ENCODE measurements around the gene TPM1. TPM values are rescaled to one million over a fixed set of nuclear protein-coding genes. Genes with fewer than 3 reads are reported as not detected.

The TPM1 gene
- total and polyA plus RNA-seq, 2 experiments from 2014 or later = 291 to 353 TPM

DNA sequence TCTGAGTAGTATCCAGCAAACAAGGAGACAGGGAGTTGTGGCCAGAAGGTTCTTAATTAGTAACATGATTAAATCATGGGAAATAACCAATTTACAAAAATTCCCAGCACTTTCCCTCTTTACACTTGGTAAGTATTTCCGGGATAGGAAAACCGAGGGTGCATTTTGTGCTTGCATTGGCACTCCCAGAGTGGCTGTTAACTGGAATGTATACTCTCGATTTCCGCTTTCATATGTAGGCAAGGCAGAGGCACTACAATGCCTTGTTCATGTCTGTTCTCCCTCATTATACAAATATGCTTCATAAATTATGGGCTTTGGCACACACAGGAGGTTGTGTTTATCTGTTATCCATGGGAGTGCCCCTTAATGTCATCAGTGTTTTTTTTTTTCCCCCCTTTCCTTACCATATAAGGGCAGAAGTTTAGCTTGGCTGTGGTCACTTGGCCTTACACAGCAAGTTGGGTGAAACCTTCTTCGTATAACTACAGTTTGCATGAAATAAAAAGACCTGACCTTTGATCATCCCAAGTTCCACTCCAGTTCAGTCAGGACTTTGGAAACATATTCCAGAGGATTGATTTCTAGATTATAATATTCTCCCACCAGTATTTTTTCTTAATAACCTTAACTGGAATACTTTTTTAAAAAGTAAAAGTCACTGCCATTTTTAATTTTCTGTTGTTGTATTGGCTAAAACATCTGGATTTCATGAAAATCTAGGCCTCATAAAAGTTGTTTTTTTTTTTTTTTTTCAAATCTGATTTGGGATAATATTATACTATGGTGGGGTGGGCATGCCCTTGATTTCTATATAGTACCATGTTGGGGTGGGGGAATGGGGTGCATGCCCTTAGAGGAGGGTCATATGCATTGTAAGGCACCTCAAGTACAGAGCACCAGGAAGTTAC is 8.9 kb downstream of the TPM1 start:
- H3K9me3 ChIP-seq (ENCODE audit: low read depth) = no peaks in the 10 kb centered on the region
- peak overlapping the region; percentile 94 for H3K27ac ChIP-seq
- peaks cover 70% of the 10 kb centered on the region for H3K4me1 ChIP-seq (ENCODE audit: insufficient read depth)
- H2AFZ ChIP-seq = no peak overlapping the region
- no peaks in the 10 kb centered on the region for H3K36me3 ChIP-seq (replicated peaks; ENCODE audit: insufficient read depth, low read depth)
- H3K4me2 ChIP-seq = peak overlapping the region; percentile 97
- TF ChIP-seq EZH2phosphoT487 (IDR thresholded peaks at IDR 0.05; ENCODE audit: low read depth, severe bottlenecking, unreplicated experiment) (no peak), EZH2 (IDR thresholded peaks at IDR 0.05; ENCODE audit: borderline replicate concordance) (no peak)
- TF ChIP-seq, protein P1, sequence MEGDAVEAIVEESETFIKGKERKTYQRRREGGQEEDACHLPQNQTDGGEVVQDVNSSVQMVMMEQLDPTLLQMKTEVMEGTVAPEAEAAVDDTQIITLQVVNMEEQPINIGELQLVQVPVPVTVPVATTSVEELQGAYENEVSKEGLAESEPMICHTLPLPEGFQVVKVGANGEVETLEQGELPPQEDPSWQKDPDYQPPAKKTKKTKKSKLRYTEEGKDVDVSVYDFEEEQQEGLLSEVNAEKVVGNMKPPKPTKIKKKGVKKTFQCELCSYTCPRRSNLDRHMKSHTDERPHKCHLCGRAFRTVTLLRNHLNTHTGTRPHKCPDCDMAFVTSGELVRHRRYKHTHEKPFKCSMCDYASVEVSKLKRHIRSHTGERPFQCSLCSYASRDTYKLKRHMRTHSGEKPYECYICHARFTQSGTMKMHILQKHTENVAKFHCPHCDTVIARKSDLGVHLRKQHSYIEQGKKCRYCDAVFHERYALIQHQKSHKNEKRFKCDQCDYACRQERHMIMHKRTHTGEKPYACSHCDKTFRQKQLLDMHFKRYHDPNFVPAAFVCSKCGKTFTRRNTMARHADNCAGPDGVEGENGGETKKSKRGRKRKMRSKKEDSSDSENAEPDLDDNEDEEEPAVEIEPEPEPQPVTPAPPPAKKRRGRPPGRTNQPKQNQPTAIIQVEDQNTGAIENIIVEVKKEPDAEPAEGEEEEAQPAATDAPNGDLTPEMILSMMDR (IDR thresholded peaks at IDR 0.05; ENCODE audit: poor library complexity) = no peak
- H4K20me1 ChIP-seq (ENCODE audit: insufficient read depth, poor library complexity, severe bottlenecking) = no peaks in the 10 kb centered on the region
- DNase-seq (ENCODE audit: low spot score) = peak; percentile 48
- no peaks in the 10 kb centered on the region for H3K27me3 ChIP-seq
- H3K79me2 ChIP-seq = peaks cover 80% of the 10 kb centered on the region
- H3K4me3 ChIP-seq = no peak overlapping the region
- WGBS (ENCODE audit: low lambda C conversion rate, missing lambda C conversion rate) = 41% methylated on average over 5 of the region's 5 CpGs
- H3K9me2 ChIP-seq (replicated peaks; ENCODE audit: insufficient read depth) = no peaks in the 10 kb centered on the region

DNA sequence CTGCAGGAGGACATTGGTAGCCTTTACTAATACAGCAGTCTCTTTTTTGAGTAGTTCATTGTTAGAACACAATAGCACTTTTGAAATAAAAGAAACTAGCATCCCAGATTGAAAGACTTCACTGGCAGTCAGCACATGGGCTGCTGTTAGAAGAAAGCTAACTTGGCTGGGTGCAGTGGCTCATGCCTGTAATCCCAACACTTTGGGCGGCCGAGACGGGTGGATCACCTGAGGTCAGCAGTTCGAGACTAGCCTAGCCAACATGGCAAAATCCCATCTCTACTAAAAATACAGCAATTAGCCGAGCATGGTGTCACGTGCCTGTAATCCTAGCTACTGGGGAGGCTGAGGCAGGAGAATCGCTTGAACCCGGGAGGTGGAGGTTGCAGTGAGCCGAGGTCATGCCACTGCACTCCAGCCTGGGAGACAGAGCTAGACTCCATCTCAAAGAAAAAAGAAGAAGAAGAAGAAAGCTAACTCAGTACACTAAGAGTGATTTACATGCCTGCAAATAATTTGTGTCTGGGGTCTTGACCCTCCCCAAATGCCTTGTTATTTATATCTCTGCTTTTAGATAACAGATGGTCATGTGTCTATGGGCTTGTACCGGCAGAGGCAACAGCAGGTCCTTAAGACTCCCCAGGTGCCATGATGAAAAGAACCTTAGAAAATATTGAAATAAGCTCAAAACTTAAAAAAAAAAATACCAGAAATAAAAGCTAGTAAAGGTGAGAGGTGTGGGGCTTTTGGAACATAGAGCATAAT is 9.7 kb downstream of the TPM1 start:
- Histone ChIP-seq H3K4me1 (ENCODE audit: insufficient read depth) (peaks cover 70% of the 10 kb centered on the region), H4K20me1 (ENCODE audit: insufficient read depth, poor library complexity, severe bottlenecking) (peaks cover 3% of the 10 kb centered on the region), H3K4me3 (no peak overlapping the region), H3K79me2 (peaks cover 87% of the 10 kb centered on the region), H3K27me3 (no peaks in the 10 kb centered on the region), H3K9me3 (ENCODE audit: low read depth) (no peaks in the 10 kb centered on the region), H3K4me2 (peak overlapping the region; percentile 97), H2AFZ (no peak overlapping the region), H3K9me2 (replicated peaks; ENCODE audit: insufficient read depth) (no peaks in the 10 kb centered on the region), H3K27ac (peak overlapping the region; percentile 94), H3K36me3 (replicated peaks; ENCODE audit: insufficient read depth, low read depth) (no peaks in the 10 kb centered on the region)
- DNase-seq (ENCODE audit: low spot score) = no peak
- no peak for TF ChIP-seq EZH2 (IDR thresholded peaks at IDR 0.05; ENCODE audit: borderline replicate concordance)
- TF ChIP-seq EZH2phosphoT487 (IDR thresholded peaks at IDR 0.05; ENCODE audit: low read depth, severe bottlenecking, unreplicated experiment) = no peak
- TF ChIP-seq, protein P1 (IDR thresholded peaks at IDR 0.05; ENCODE audit: poor library complexity) = no peak
- 84% methylated on average over 10 of the region's 10 CpGs for WGBS (ENCODE audit: low lambda C conversion rate, missing lambda C conversion rate)

DNA sequence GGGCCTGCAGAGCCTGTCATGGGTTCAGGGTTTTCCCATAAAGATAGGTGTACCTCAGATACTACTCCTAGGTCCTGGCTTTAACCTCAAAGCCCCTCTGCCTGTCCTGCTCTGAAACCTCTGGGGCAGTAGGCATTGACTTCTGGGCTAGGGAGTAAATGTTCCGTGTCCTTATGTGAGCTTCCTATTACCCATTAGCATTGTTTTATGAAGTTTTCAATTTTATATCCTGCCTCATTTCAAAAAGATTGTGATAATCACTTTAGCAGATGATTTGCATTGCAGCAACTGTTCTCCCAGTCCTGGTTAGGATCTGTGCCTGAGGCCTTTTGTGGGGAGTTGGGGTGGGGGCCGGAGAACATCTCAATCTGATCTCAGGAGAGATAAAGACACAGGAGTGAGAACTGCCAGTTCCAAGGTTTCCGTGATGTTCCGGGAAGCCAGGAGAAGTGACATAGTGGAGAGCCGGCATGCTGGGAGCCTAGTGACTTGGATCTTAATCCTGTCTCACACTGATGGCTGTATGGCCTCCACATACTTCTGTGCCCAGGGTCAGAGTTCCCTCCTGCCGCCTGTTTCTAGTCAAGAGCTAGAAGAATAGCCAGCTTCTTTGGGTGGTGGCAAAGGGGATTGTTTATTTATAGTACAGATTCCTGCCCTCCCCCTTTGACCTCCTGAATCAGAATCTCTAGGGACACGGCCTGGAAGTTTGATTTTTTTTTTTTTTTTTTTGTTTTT is 10.6 kb downstream of the TPM1 start:
- TF ChIP-seq, protein P1 (IDR thresholded peaks at IDR 0.05; ENCODE audit: poor library complexity) = no peak
- no peak for TF ChIP-seq EZH2phosphoT487 (IDR thresholded peaks at IDR 0.05; ENCODE audit: low read depth, severe bottlenecking, unreplicated experiment)
- Histone ChIP-seq H3K4me2 (peak overlapping the region; percentile 50), H3K9me3 (ENCODE audit: low read depth) (no peaks in the 10 kb centered on the region), H3K9me2 (replicated peaks; ENCODE audit: insufficient read depth) (no peaks in the 10 kb centered on the region), H3K4me1 (ENCODE audit: insufficient read depth) (peaks cover 63% of the 10 kb centered on the region), H3K36me3 (replicated peaks; ENCODE audit: insufficient read depth, low read depth) (no peaks in the 10 kb centered on the region), H3K4me3 (no peak overlapping the region), H4K20me1 (ENCODE audit: insufficient read depth, poor library complexity, severe bottlenecking) (peaks cover 4% of the 10 kb centered on the region), H3K79me2 (peaks cover 95% of the 10 kb centered on the region), H3K27ac (peak overlapping the region; percentile 94), H3K27me3 (no peaks in the 10 kb centered on the region), H2AFZ (no peak overlapping the region)
- 37% methylated on average over 7 of the region's 7 CpGs for WGBS (ENCODE audit: low lambda C conversion rate, missing lambda C conversion rate)
- peak; percentile 50 for DNase-seq (ENCODE audit: low spot score)
